Sigmoid colon (tissue), 7 donors: Measurements from ENCODE around the gene NFKB1. TPM values are rescaled to one million over a fixed set of nuclear protein-coding genes. Genes with fewer than 3 reads are reported as not detected.
"Not testable (repeated sequence)": the region's sequence is repeated elsewhere in the genome, so short reads cannot be mapped to it uniquely, and the experiment has no call there.

ENCODE experiments used
- DNase-seq: peaks from one replicate; pipeline ENCODE4 v3.0.0-alpha.2; 2019
- H3K27ac ChIP-seq, 4 donors: fragments of 200-600 bp; sonication (generic); one replicate each; pipeline ENCODE4 v1.5.1; 2016 to 2019; ENCODE audit warnings: mild to moderate bottlenecking in 1 of 4
- H3K27me3 ChIP-seq, 3 donors: fragments of 200-600 bp; sonication (generic); one replicate each; pipeline ENCODE4 v1.5.1; 2019; ENCODE audit warnings: mild to moderate bottlenecking in 1 of 3
- H3K36me3 ChIP-seq, 4 donors: fragments of 200-600 bp; sonication (generic); one replicate each; pipeline ENCODE4 v1.5.1; 2016 to 2019
- H3K4me1 ChIP-seq, 4 donors: fragments of 200-600 bp; sonication (generic); one replicate each; pipeline ENCODE4 v1.5.1; 2017 to 2019
- H3K4me3 ChIP-seq, 4 donors: fragments of 200-600 bp; sonication (generic); one replicate each; pipeline ENCODE4 v1.5.1; 2017 to 2019; ENCODE audit warnings: mild to moderate bottlenecking in 2 of 4, moderate library complexity in 1 of 4
- H3K9me3 ChIP-seq, 4 donors: fragments of 200-600 bp in 3 of 4; sonication (generic) in 3 of 4; one replicate each; pipeline versions ENCODE4 v1.5.1 to v1.6.1; 2013 to 2019
- CTCF ChIP-seq, 4 experiments: fragments of 450-650 bp in 3 of 4; fragments of 200-600 bp in 1 of 4; IDR thresholded peaks; one replicate each; pipeline ENCODE4 v1.5.1; 2016 to 2019; ENCODE audit warnings: antibody characterized with exemption in 4 of 4, mild to moderate bottlenecking in 3 of 4, moderate library complexity in 2 of 4
- EP300 ChIP-seq, 4 donors: sonication (generic); formaldehyde crosslinking; IDR thresholded peaks; one replicate each; pipeline ENCODE4 v1.6.1; 2017; ENCODE audit warnings: antibody characterized with exemption in 4 of 4
- POLR2A ChIP-seq, 2 donors: fragments of 450-650 bp; IDR thresholded peaks; one replicate each; pipeline ENCODE4 v1.6.1; 2016; ENCODE audit warnings: antibody characterized with exemption in 2 of 2, mild to moderate bottlenecking in 2 of 2, moderate library complexity in 2 of 2
- POLR2AphosphoS5 ChIP-seq, 4 donors: sonication (generic); formaldehyde crosslinking; IDR thresholded peaks; one replicate each; pipeline ENCODE4 v1.6.1; 2017; ENCODE audit warnings: antibody characterized with exemption in 4 of 4
- WGBS, 2 donors: extraction: QIAGEN DNeasy Blood & Tissue Kit; methylation state at CpG; one replicate each; pipeline ENCODE4 v1.1.7; 2013; 5-methylcytosine and 5-hydroxymethylcytosine counted together
- intact Hi-C: fragments of 100-400 bp; cut with DNase I; formaldehyde crosslinking; loops from one replicate; pipeline ENCODE4 v1.15.1; 2023
- polyA plus RNA-seq, 3 donors: library from polyadenylated mRNA; stranded (reverse); fragments of 200-250 nt; gene quantifications; one replicate each; pipeline ENCODE4 v1.2.3, GENCODE V29; 2013
- total RNA-seq, 4 donors: library from RNA; depleted of rRNA; stranded (reverse); fragments of >200 nt; gene quantifications; one replicate each; pipeline ENCODE4 v1.1.0, GENCODE V29; 2016
- donor health status: healthy with polysubstance abuse.
- donor health status: Bipolar disorder and iron deficiency.
- donor health status: healthy.

NFKB1 gene
- total and polyA plus RNA-seq, 7 donors, result 19.2 to 29.8 (median 27.0) TPM

GRCh38 chr4:102474736-102475504 is 26.2 kb upstream of the NFKB1 start:
- H3K36me3 ChIP-seq, result no peaks in the 10 kb centered on the region
- intact Hi-C loops, result no loop called here
- no peaks in the 10 kb centered on the region for H3K27me3 ChIP-seq
- no peaks in the 10 kb centered on the region for H3K4me1 ChIP-seq
- H3K4me3 ChIP-seq, result no peak overlapping the region
- H3K27ac ChIP-seq, result no peak overlapping the region
- TF ChIP-seq CTCF (IDR thresholded peaks at IDR 0.05), result no peak
- no peak for TF ChIP-seq POLR2A (IDR thresholded peaks at IDR 0.05)
- TF ChIP-seq POLR2AphosphoS5 (IDR thresholded peaks at IDR 0.05), result no peak
- no peak for TF ChIP-seq EP300 (IDR thresholded peaks at IDR 0.05)
- no peak for DNase-seq
- WGBS, 2 donors, result 89 to 94% methylated on average over 5 of the region's 5 CpGs
- H3K9me3 ChIP-seq, result peaks cover 0 to 2% (median 0%) of the 10 kb centered on the region in 4 donors

- TF ChIP-seq POLR2A (IDR thresholded peaks at IDR 0.05), result no peak
- no peak for TF ChIP-seq POLR2AphosphoS5 (IDR thresholded peaks at IDR 0.05)
- TF ChIP-seq EP300 (IDR thresholded peaks at IDR 0.05), result no peak
- TF ChIP-seq CTCF (IDR thresholded peaks at IDR 0.05), result no peak
- intact Hi-C loops, result no loop called here
- no peaks in the 10 kb centered on the region for H3K4me1 ChIP-seq
- H3K27ac ChIP-seq, result no peak overlapping the region
- no peak overlapping the region for H3K4me3 ChIP-seq
- H3K36me3 ChIP-seq, result no peaks in the 10 kb centered on the region
- DNase-seq, result no peak
- H3K9me3 ChIP-seq, result peaks cover 0 to 2% (median 0%) of the 10 kb centered on the region in 4 donors
- H3K27me3 ChIP-seq, result no peaks in the 10 kb centered on the region
- 87 to 90% methylated on average over 3 of the region's 3 CpGs for WGBS, 2 donors
Measured at GRCh38 chr4:102477657-102478056, 23.5 kb upstream of the NFKB1 start.

- WGBS, 2 donors, result 78 to 86% methylated on average over 7 of the region's 7 CpGs
- H3K27ac ChIP-seq, result no peak overlapping the region
- peaks cover 0 to 2% (median 0%) of the 10 kb centered on the region in 4 donors for H3K9me3 ChIP-seq
- intact Hi-C loops, result no loop called here
- H3K36me3 ChIP-seq, result no peaks in the 10 kb centered on the region
- no peaks in the 10 kb centered on the region for H3K4me1 ChIP-seq
- TF ChIP-seq CTCF (IDR thresholded peaks at IDR 0.05) (no peak), EP300 (IDR thresholded peaks at IDR 0.05) (no peak), POLR2A (IDR thresholded peaks at IDR 0.05) (no peak), POLR2AphosphoS5 (IDR thresholded peaks at IDR 0.05) (no peak)
- DNase-seq, result no peak
- no peaks in the 10 kb centered on the region for H3K27me3 ChIP-seq
- no peak overlapping the region for H3K4me3 ChIP-seq
Measured at GRCh38 chr4:102478186-102478585, 23.0 kb upstream of the NFKB1 start.

- H3K4me1 ChIP-seq, H3K36me3 ChIP-seq, H3K9me3 ChIP-seq, H3K27ac ChIP-seq, DNase-seq, intact Hi-C loops, H3K4me3 ChIP-seq, H3K27me3 ChIP-seq: not testable (repeated sequence)
- WGBS, 2 donors, result 93 to 96% methylated on average over 2 of the region's 2 CpGs
Measured at GRCh38 chr4:102479832-102480231, 21.3 kb upstream of the NFKB1 start.

- no peaks in the 10 kb centered on the region for H3K27me3 ChIP-seq
- H3K27ac ChIP-seq, result no peak overlapping the region
- no peaks in the 10 kb centered on the region for H3K9me3 ChIP-seq
- no peak for TF ChIP-seq CTCF (IDR thresholded peaks at IDR 0.05)
- no peak for TF ChIP-seq EP300 (IDR thresholded peaks at IDR 0.05)
- TF ChIP-seq POLR2AphosphoS5 (IDR thresholded peaks at IDR 0.05), result no peak
- no peak for TF ChIP-seq POLR2A (IDR thresholded peaks at IDR 0.05)
- intact Hi-C loops, result no loop called here
- no peak for DNase-seq
- no peaks in the 10 kb centered on the region for H3K36me3 ChIP-seq
- H3K4me3 ChIP-seq, result no peak overlapping the region
- 97% methylated on average over 17 of the region's 17 CpGs for WGBS, 2 donors
- H3K4me1 ChIP-seq, result no peaks in the 10 kb centered on the region
Measured at GRCh38 chr4:102483120-102483519, 18.0 kb upstream of the NFKB1 start.

- H3K36me3 ChIP-seq, H3K4me1 ChIP-seq, H3K4me3 ChIP-seq, intact Hi-C loops, H3K9me3 ChIP-seq, H3K27me3 ChIP-seq, DNase-seq, H3K27ac ChIP-seq: not testable (repeated sequence)
- 82 to 87% methylated on average over 19 of the region's 19 CpGs for WGBS, 2 donors
Measured at GRCh38 chr4:102483990-102484692, 17.0 kb upstream of the NFKB1 start.
